ENCODE measurements around the gene PTGES3.

GRCh38 chr12:56718636-56719035 is 30.6 kb upstream of the PTGES3 start:
- no peak for TF ChIP-seq CTCF (IDR thresholded peaks at IDR 0.05)
- no peak for TF ChIP-seq POLR2A (IDR thresholded peaks at IDR 0.05)
